ENCODE data around the gene UGGT2.
"Not testable (repeated sequence)": the region's sequence is repeated elsewhere in the genome, so short reads cannot be mapped to it uniquely, and the experiment has no call there.

The UGGT2 gene

GRCh38 chr13:95957331-95957730, 95.9 kb downstream of the UGGT2 start:
- H3K36me3 ChIP-seq (ENCODE audit: control insufficient read depth in 1 of 2, insufficient read depth in 2 of 2, low read length in 2 of 2) = peaks cover 0 to 31% of the 10 kb centered on the region in 2 donors
- no peak overlapping the region for H3K4me3 ChIP-seq (ENCODE audit: low read depth in 1 of 2, low read length in 2 of 2)
- H3K27ac ChIP-seq (ENCODE audit: low read length) = no peak overlapping the region
- H3K27me3 ChIP-seq (ENCODE audit: low read depth, low read length) = no peaks in the 10 kb centered on the region
- H3K9me3 ChIP-seq (ENCODE audit: control insufficient read depth in 1 of 2, low read length in 2 of 2) = peaks cover 10 to 16% of the 10 kb centered on the region in 2 donors
- no peaks in the 10 kb centered on the region for H3K4me1 ChIP-seq (ENCODE audit: control insufficient read depth in 1 of 2, insufficient read depth in 2 of 2, low read length in 2 of 2)

- no peaks in the 10 kb centered on the region for H3K27me3 ChIP-seq (ENCODE audit: low read depth, low read length)
- H3K9me3 ChIP-seq (ENCODE audit: control insufficient read depth in 1 of 2, low read length in 2 of 2) = peaks cover 10 to 13% of the 10 kb centered on the region in 2 donors
- peaks cover 0 to 31% of the 10 kb centered on the region in 2 donors for H3K36me3 ChIP-seq (ENCODE audit: control insufficient read depth in 1 of 2, insufficient read depth in 2 of 2, low read length in 2 of 2)
- H3K4me3 ChIP-seq (ENCODE audit: low read depth in 1 of 2, low read length in 2 of 2) = no peak overlapping the region
- H3K4me1 ChIP-seq (ENCODE audit: control insufficient read depth in 1 of 2, insufficient read depth in 2 of 2, low read length in 2 of 2) = no peaks in the 10 kb centered on the region
- no peak overlapping the region for H3K27ac ChIP-seq (ENCODE audit: low read length)
Observed at GRCh38 chr13:95956589-95957148, 96.5 kb downstream of the UGGT2 start.

GRCh38 chr13:95955719-95956118, 97.5 kb downstream of the UGGT2 start:
- Histone ChIP-seq H3K9me3 (ENCODE audit: control insufficient read depth in 1 of 2, low read length in 2 of 2) (peaks cover 2 to 8% of the 10 kb centered on the region in 2 donors), H3K36me3 (ENCODE audit: control insufficient read depth in 1 of 2, insufficient read depth in 2 of 2, low read length in 2 of 2) (peaks cover 0 to 33% of the 10 kb centered on the region in 2 donors), H3K4me1 (ENCODE audit: control insufficient read depth in 1 of 2, insufficient read depth in 2 of 2, low read length in 2 of 2) (no peaks in the 10 kb centered on the region), H3K27me3 (ENCODE audit: low read depth, low read length) (no peaks in the 10 kb centered on the region), H3K4me3 (ENCODE audit: low read depth in 1 of 2, low read length in 2 of 2) (no peak overlapping the region), H3K27ac (ENCODE audit: low read length) (no peak overlapping the region)

GRCh38 chr13:95955255-95955654, 97.9 kb downstream of the UGGT2 start:
- Histone ChIP-seq H3K4me1 (ENCODE audit: control insufficient read depth in 1 of 2, insufficient read depth in 2 of 2, low read length in 2 of 2) (no peaks in the 10 kb centered on the region), H3K36me3 (ENCODE audit: control insufficient read depth in 1 of 2, insufficient read depth in 2 of 2, low read length in 2 of 2) (peaks cover 0 to 30% of the 10 kb centered on the region in 2 donors)

GRCh38 chr13:95954266-95954665, 98.9 kb downstream of the UGGT2 start:
- no peak overlapping the region for H3K27ac ChIP-seq (ENCODE audit: low read length)
- H3K36me3 ChIP-seq (ENCODE audit: control insufficient read depth in 1 of 2, insufficient read depth in 2 of 2, low read length in 2 of 2) = peaks cover 0 to 26% of the 10 kb centered on the region in 2 donors
- H3K4me1 ChIP-seq (ENCODE audit: control insufficient read depth in 1 of 2, insufficient read depth in 2 of 2, low read length in 2 of 2) = no peaks in the 10 kb centered on the region
- no peak overlapping the region for H3K4me3 ChIP-seq (ENCODE audit: low read depth in 1 of 2, low read length in 2 of 2)
- H3K9me3 ChIP-seq (ENCODE audit: control insufficient read depth in 1 of 2, low read length in 2 of 2) = peaks cover 0 to 3% of the 10 kb centered on the region in 2 donors
- H3K27me3 ChIP-seq (ENCODE audit: low read depth, low read length) = no peaks in the 10 kb centered on the region

More at GRCh38 chr13:95955255-95955654, 97.9 kb downstream of the UGGT2 start:
- Histone ChIP-seq H3K4me3 (ENCODE audit: low read depth in 1 of 2, low read length in 2 of 2) (no peak overlapping the region), H3K27ac (ENCODE audit: low read length) (no peak overlapping the region), H3K27me3 (ENCODE audit: low read depth, low read length) (no peaks in the 10 kb centered on the region), H3K9me3 (ENCODE audit: control insufficient read depth in 1 of 2, low read length in 2 of 2) (peaks cover 0 to 6% of the 10 kb centered on the region in 2 donors)

- Histone ChIP-seq H3K9me3 (ENCODE audit: control insufficient read depth in 1 of 2, low read length in 2 of 2) (peaks cover 0 to 3% of the 10 kb centered on the region in 2 donors), H3K4me1 (ENCODE audit: control insufficient read depth in 1 of 2, insufficient read depth in 2 of 2, low read length in 2 of 2) (no peaks in the 10 kb centered on the region), H3K4me3 (ENCODE audit: low read depth in 1 of 2, low read length in 2 of 2) (no peak overlapping the region), H3K27me3 (ENCODE audit: low read depth, low read length) (no peaks in the 10 kb centered on the region), H3K27ac (ENCODE audit: low read length) (no peak overlapping the region), H3K36me3 (ENCODE audit: control insufficient read depth in 1 of 2, insufficient read depth in 2 of 2, low read length in 2 of 2) (peaks cover 6 to 14% of the 10 kb centered on the region in 2 donors)
Observed at GRCh38 chr13:95950103-95950502, 103.1 kb downstream of the UGGT2 start.

- H3K27ac ChIP-seq (ENCODE audit: low read length) = no peak overlapping the region
- H3K4me1 ChIP-seq (ENCODE audit: control insufficient read depth in 1 of 2, insufficient read depth in 2 of 2, low read length in 2 of 2) = no peaks in the 10 kb centered on the region
- peaks cover 6 to 14% of the 10 kb centered on the region in 2 donors for H3K36me3 ChIP-seq (ENCODE audit: control insufficient read depth in 1 of 2, insufficient read depth in 2 of 2, low read length in 2 of 2)
- H3K4me3 ChIP-seq (ENCODE audit: low read depth in 1 of 2, low read length in 2 of 2) = no peak overlapping the region
- no peaks in the 10 kb centered on the region for H3K27me3 ChIP-seq (ENCODE audit: low read depth, low read length)
- peaks cover 0 to 3% of the 10 kb centered on the region in 2 donors for H3K9me3 ChIP-seq (ENCODE audit: control insufficient read depth in 1 of 2, low read length in 2 of 2)
Observed at GRCh38 chr13:95948656-95949055, 104.5 kb downstream of the UGGT2 start.

- Histone ChIP-seq H3K27me3 (ENCODE audit: low read depth, low read length) (no peaks in the 10 kb centered on the region), H3K4me1 (ENCODE audit: control insufficient read depth in 1 of 2, insufficient read depth in 2 of 2, low read length in 2 of 2) (no peaks in the 10 kb centered on the region), H3K9me3 (ENCODE audit: control insufficient read depth in 1 of 2, low read length in 2 of 2) (no peaks in the 10 kb centered on the region), H3K36me3 (ENCODE audit: control insufficient read depth in 1 of 2, insufficient read depth in 2 of 2, low read length in 2 of 2) (peaks cover 11 to 51% of the 10 kb centered on the region in 2 donors), H3K4me3 (ENCODE audit: low read depth in 1 of 2, low read length in 2 of 2) (no peak overlapping the region), H3K27ac (ENCODE audit: low read length) (no peak overlapping the region)
Observed at GRCh38 chr13:95937714-95938320, 115.4 kb downstream of the UGGT2 start.

- Histone ChIP-seq H3K9me3 (ENCODE audit: control insufficient read depth in 1 of 2, low read length in 2 of 2) (peaks cover 0 to 6% of the 10 kb centered on the region in 2 donors), H3K4me1 (ENCODE audit: control insufficient read depth in 1 of 2, insufficient read depth in 2 of 2, low read length in 2 of 2) (no peaks in the 10 kb centered on the region), H3K27ac (ENCODE audit: low read length) (no peak overlapping the region), H3K27me3 (ENCODE audit: low read depth, low read length) (no peaks in the 10 kb centered on the region), H3K4me3 (ENCODE audit: low read depth in 1 of 2, low read length in 2 of 2) (no peak overlapping the region), H3K36me3 (ENCODE audit: control insufficient read depth in 1 of 2, insufficient read depth in 2 of 2, low read length in 2 of 2) (peaks cover 5 to 38% of the 10 kb centered on the region in 2 donors)
Observed at GRCh38 chr13:95931300-95932025, 121.7 kb downstream of the UGGT2 start.

GRCh38 chr13:95929430-95929829, 123.8 kb downstream of the UGGT2 start:
- peaks cover 0 to 6% of the 10 kb centered on the region in 2 donors for H3K9me3 ChIP-seq (ENCODE audit: control insufficient read depth in 1 of 2, low read length in 2 of 2)
- no peak overlapping the region for H3K4me3 ChIP-seq (ENCODE audit: low read depth in 1 of 2, low read length in 2 of 2)
- no peaks in the 10 kb centered on the region for H3K4me1 ChIP-seq (ENCODE audit: control insufficient read depth in 1 of 2, insufficient read depth in 2 of 2, low read length in 2 of 2)
- no peaks in the 10 kb centered on the region for H3K27me3 ChIP-seq (ENCODE audit: low read depth, low read length)
- peaks cover 0 to 18% of the 10 kb centered on the region in 2 donors for H3K36me3 ChIP-seq (ENCODE audit: control insufficient read depth in 1 of 2, insufficient read depth in 2 of 2, low read length in 2 of 2)
- no peak overlapping the region for H3K27ac ChIP-seq (ENCODE audit: low read length)

GRCh38 chr13:95928367-95928906, 124.8 kb downstream of the UGGT2 start:
- not testable (repeated sequence) for H3K4me3 ChIP-seq (ENCODE audit: low read depth in 1 of 2, low read length in 2 of 2); H3K27me3 ChIP-seq (ENCODE audit: low read depth, low read length); H3K27ac ChIP-seq (ENCODE audit: low read length); H3K4me1 ChIP-seq (ENCODE audit: control insufficient read depth in 1 of 2, insufficient read depth in 2 of 2, low read length in 2 of 2); H3K9me3 ChIP-seq (ENCODE audit: control insufficient read depth in 1 of 2, low read length in 2 of 2)
- H3K36me3 ChIP-seq (ENCODE audit: control insufficient read depth in 1 of 2, insufficient read depth in 2 of 2, low read length in 2 of 2) = peaks cover 0 to 16% of the 10 kb centered on the region in 2 donors

Data from muscle layer of duodenum (tissue), 2 donors.